Cardiac muscle cell (in vitro differentiated cells and primary cell): Measurements from ENCODE around the gene ECEL1. TPM values are rescaled to one million over a fixed set of nuclear protein-coding genes. Genes with fewer than 3 reads are reported as not detected.

ENCODE experiments used
- DNase-seq, 2 donors: peaks; one replicate each; pipeline versions ENCODE4 v3.0.0 to v3.0.0-alpha.2; 2010 to 2017; ENCODE audit warnings: low read depth in 1 of 2, low spot score in 1 of 2
- H3K27ac ChIP-seq: fragments of 200-600 bp; sonication (generic); 2 replicates; pipeline ENCODE4 v1.5.1; 2016
- H3K27me3 ChIP-seq: fragments of 200-600 bp; sonication (generic); 2 replicates; pipeline ENCODE4 v1.6.0; 2016; ENCODE audit warnings: control low read depth
- H3K36me3 ChIP-seq: fragments of 200-600 bp; sonication (generic); 2 replicates; pipeline ENCODE4 v1.5.1; 2016; ENCODE audit warnings: control low read depth
- H3K4me1 ChIP-seq: fragments of 200-600 bp; sonication (generic); 2 replicates; pipeline ENCODE4 v1.8.1; 2017; ENCODE audit warnings: low read depth, mild to moderate bottlenecking, mixed run types
- H3K4me3 ChIP-seq: fragments of 200-600 bp; sonication (generic); 2 replicates; pipeline ENCODE4 v1.5.1; 2016; ENCODE audit warnings: mild to moderate bottlenecking
- H3K9me3 ChIP-seq: fragments of 200-600 bp; sonication (generic); 2 replicates; pipeline ENCODE4 v1.5.1; 2017; ENCODE audit warnings: low read depth, mild to moderate bottlenecking, control low read depth
- polyA plus RNA-seq: library from polyadenylated mRNA; unstranded; fragments of >200 nt; fragmentation: Nextera tagmentation; extraction: Ambion mirVana; gene quantifications from 2 replicates; pipeline ENCODE4 v1.2.1, GENCODE V29; 2016
- total RNA-seq: library from RNA; depleted of rRNA; stranded (reverse); fragments of >200 nt; gene quantifications from 2 replicates; pipeline ENCODE4 v1.2.3, GENCODE V29; 2016
- TF ChIP-seq, protein P1 (sequence below): IDR thresholded peaks from 2 replicates; pipeline ENCODE4 v1.5.1; 2012; ENCODE audit warnings: low read depth, mild to moderate bottlenecking, low read length

ECEL1 gene
- total and polyA plus RNA-seq, 2 experiments from 2014 or later: 0.70 to 2.3 TPM

GRCh38 chr2:232460171-232460570 is 27.5 kb downstream of the ECEL1 start:
- Histone ChIP-seq H3K9me3 (no peaks in the 10 kb centered on the region), H3K27me3 (peaks cover 38% of the 10 kb centered on the region), H3K4me3 (no peak overlapping the region), H3K4me1 (no peaks in the 10 kb centered on the region), H3K27ac (no peak overlapping the region), H3K36me3 (no peaks in the 10 kb centered on the region)
- DNase-seq: no peak
- TF ChIP-seq, protein P1, sequence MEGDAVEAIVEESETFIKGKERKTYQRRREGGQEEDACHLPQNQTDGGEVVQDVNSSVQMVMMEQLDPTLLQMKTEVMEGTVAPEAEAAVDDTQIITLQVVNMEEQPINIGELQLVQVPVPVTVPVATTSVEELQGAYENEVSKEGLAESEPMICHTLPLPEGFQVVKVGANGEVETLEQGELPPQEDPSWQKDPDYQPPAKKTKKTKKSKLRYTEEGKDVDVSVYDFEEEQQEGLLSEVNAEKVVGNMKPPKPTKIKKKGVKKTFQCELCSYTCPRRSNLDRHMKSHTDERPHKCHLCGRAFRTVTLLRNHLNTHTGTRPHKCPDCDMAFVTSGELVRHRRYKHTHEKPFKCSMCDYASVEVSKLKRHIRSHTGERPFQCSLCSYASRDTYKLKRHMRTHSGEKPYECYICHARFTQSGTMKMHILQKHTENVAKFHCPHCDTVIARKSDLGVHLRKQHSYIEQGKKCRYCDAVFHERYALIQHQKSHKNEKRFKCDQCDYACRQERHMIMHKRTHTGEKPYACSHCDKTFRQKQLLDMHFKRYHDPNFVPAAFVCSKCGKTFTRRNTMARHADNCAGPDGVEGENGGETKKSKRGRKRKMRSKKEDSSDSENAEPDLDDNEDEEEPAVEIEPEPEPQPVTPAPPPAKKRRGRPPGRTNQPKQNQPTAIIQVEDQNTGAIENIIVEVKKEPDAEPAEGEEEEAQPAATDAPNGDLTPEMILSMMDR: no peak

GRCh38 chr2:232459419-232460035 is 28.1 kb downstream of the ECEL1 start:
- H3K9me3 ChIP-seq: no peaks in the 10 kb centered on the region
- DNase-seq: no peak
- H3K4me3 ChIP-seq: no peak overlapping the region

GRCh38 chr2:232458661-232459418 is 28.8 kb downstream of the ECEL1 start:
- TF ChIP-seq, protein P1: no peak
- DNase-seq: no peak
- Histone ChIP-seq H3K4me1 (no peaks in the 10 kb centered on the region), H3K27ac (no peak overlapping the region), H3K27me3 (peaks cover 29% of the 10 kb centered on the region), H3K36me3 (no peaks in the 10 kb centered on the region), H3K9me3 (no peaks in the 10 kb centered on the region), H3K4me3 (no peak overlapping the region)

More at GRCh38 chr2:232459419-232460035, 28.1 kb downstream of the ECEL1 start:
- no peaks in the 10 kb centered on the region for H3K36me3 ChIP-seq
- H3K27ac ChIP-seq: no peak overlapping the region
- TF ChIP-seq, protein P1: no peak
- no peaks in the 10 kb centered on the region for H3K4me1 ChIP-seq
- peaks cover 36% of the 10 kb centered on the region for H3K27me3 ChIP-seq

DNA sequence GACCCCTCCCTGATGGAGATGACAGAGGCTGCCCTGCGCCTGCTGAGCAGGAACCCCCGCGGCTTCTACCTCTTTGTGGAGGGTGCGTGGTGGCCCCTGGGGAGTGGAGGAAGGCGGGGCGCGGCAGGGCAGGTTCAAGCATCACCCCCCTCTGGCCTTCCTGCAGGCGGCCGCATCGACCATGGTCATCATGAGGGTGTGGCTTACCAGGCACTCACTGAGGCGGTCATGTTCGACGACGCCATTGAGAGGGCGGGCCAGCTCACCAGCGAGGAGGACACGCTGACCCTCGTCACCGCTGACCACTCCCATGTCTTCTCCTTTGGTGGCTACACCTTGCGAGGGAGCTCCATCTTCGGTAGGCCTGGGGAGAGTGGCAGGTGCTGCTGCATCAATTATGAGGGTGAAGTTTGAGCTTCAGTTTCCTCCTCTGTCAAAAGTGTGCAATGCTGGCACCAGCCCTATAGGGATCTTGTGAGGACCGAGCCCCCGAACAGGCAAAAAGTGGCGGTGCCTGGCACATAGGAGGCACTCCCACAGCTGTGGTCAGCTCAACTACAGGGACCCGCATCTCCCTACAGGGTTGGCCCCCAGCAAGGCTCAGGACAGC is 29.5 kb downstream of the ECEL1 start:
- no peaks in the 10 kb centered on the region for H3K4me1 ChIP-seq
- H3K27me3 ChIP-seq: peaks cover 29% of the 10 kb centered on the region
- H3K4me3 ChIP-seq: no peak overlapping the region
- H3K36me3 ChIP-seq: no peaks in the 10 kb centered on the region
- no peak overlapping the region for H3K27ac ChIP-seq
- TF ChIP-seq, protein P1: no peak
- no peak for DNase-seq
- H3K9me3 ChIP-seq: no peaks in the 10 kb centered on the region

DNA sequence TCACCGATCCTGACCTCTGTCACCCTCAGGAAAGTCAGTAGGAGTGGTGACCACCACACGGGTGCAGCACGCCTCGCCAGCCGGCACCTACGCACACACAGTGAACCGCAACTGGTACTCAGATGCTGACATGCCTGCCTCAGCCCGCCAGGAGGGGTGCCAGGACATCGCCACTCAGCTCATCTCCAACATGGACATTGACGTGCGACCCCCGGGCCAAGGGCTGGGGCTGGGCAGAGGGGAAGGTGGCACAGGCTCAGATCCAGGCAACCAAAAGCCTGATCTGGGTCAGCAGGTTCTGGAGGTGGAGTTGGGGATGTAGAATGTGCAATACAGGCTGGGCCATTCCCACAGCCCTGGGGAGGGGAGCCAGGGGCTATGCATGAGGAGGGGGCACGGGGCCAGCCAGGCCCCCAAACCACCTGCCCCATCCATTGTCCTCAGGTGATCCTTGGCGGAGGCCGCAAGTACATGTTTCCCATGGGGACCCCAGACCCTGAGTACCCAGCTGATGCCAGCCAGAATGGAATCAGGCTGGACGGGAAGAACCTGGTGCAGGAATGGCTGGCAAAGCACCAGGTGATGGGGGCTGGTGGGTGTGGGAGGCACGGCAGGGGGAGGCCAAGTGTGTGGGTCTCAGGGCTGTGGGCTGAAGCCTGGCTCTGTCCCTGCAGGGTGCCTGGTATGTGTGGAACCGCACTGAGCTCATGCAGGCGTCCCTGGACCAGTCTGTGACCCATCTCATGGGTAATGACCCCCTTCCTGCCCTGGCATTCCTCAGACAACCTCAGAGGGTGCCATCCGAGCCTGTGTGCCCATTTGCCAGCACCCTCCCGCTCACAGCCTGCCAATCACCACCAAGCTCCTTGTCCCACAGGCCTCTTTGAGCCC is 30.3 kb downstream of the ECEL1 start:
- TF ChIP-seq, protein P1: no peak
- Histone ChIP-seq H3K9me3 (no peaks in the 10 kb centered on the region), H3K36me3 (no peaks in the 10 kb centered on the region), H3K4me3 (no peak overlapping the region), H3K27me3 (peaks cover 22% of the 10 kb centered on the region), H3K4me1 (no peaks in the 10 kb centered on the region), H3K27ac (no peak overlapping the region)
- DNase-seq: no peak
